Memory B cell (primary cell): ENCODE data around the gene CLOCK.

ENCODE experiments used
- ATAC-seq: fragments of 150-1000 bp; cut with Tn5 transposase; 2 replicates; pipeline ENCODE4 v1.10.0; 2021; ENCODE audit warnings: low read depth, mild to moderate bottlenecking, moderate library complexity
- DNase-seq, 2 donors: peaks; one replicate each; pipeline ENCODE4 v3.0.0; 2022; ENCODE audit warnings: low spot score in 2 of 2
- H3K27ac Mint-ChIP-seq: one replicate; pipeline ENCODE4 v1.8.0; 2022; ENCODE audit warnings: mild to moderate bottlenecking, moderate library complexity, mixed read lengths
- H3K27me3 Mint-ChIP-seq: one replicate; pipeline ENCODE4 v1.8.0; 2022; ENCODE audit warnings: mixed read lengths
- H3K36me3 Mint-ChIP-seq: one replicate; pipeline ENCODE4 v1.8.0; 2022; ENCODE audit warnings: mild to moderate bottlenecking, mixed read lengths
- H3K4me1 Mint-ChIP-seq: one replicate; pipeline ENCODE4 v1.8.0; 2022; ENCODE audit warnings: mixed read lengths
- H3K4me3 Mint-ChIP-seq: one replicate; pipeline ENCODE4 v1.8.0; 2022; ENCODE audit warnings: mild to moderate bottlenecking, moderate library complexity, mixed read lengths
- H3K9me3 Mint-ChIP-seq: one replicate; pipeline ENCODE4 v1.8.0; 2022; ENCODE audit warnings: mixed read lengths

The CLOCK gene

DNA sequence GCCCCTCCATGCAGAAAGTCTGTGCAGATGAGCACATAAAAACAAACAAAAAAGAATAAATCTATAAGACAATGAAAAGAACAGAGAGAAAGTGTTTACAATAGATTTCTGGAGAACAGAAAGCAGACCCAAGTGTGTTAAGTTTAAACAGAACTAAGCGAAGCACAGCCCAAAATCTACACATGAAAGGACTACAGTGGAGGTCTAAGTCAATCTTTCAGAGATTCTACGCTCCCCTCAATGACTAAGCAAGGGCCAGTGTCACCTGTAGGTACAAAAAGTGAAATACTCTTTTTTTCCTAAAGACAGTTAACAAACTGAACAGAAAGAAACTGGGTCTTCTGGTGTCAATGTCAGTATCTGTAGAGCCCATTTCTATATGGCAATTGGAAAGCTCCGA is 18.2 kb downstream of the CLOCK start:
- Mint-ChIP-seq H3K27me3 (no peaks in the 10 kb centered on the region), H3K27ac (no peak overlapping the region), H3K4me3 (no peak overlapping the region), H3K9me3 (peaks cover 2% of the 10 kb centered on the region), H3K4me1 (peaks cover 2% of the 10 kb centered on the region), H3K36me3 (peaks cover 18% of the 10 kb centered on the region)
- ATAC-seq (no peak), DNase-seq (no peak)

- DNase-seq: no peak
- H3K4me1 Mint-ChIP-seq: peaks cover 12% of the 10 kb centered on the region
- no peak for ATAC-seq
- H3K27ac Mint-ChIP-seq: no peak overlapping the region
- H3K9me3 Mint-ChIP-seq: no peaks in the 10 kb centered on the region
- no peak overlapping the region for H3K4me3 Mint-ChIP-seq
- no peaks in the 10 kb centered on the region for H3K27me3 Mint-ChIP-seq
- H3K36me3 Mint-ChIP-seq: peaks cover 9% of the 10 kb centered on the region
Measured at GRCh38 chr4:55524844-55525571, 21.7 kb downstream of the CLOCK start.

DNA sequence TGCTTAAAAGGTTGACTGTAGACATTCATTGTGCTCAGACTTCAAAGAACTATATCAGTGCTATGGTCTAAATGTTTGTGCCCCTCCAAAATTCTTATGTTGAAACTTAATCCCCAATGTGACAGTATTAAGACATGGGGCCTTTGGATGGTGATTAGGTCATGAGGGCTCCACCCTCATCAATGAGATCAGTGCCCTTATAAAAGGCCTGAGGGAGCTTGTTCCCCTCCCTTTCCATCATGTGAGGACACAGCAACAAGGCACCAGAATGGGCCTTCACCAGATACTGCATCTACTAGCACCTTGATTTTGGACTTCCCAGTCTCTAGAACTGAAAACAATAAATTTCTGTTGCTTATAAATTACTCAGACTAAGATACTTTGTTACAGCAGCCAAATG is 28.3 kb downstream of the CLOCK start:
- H3K27ac Mint-ChIP-seq: no peak overlapping the region
- peaks cover 18% of the 10 kb centered on the region for H3K4me1 Mint-ChIP-seq
- no peaks in the 10 kb centered on the region for H3K27me3 Mint-ChIP-seq
- H3K4me3 Mint-ChIP-seq: no peak overlapping the region
- DNase-seq (no peak), ATAC-seq (no peak)
- peaks cover 10% of the 10 kb centered on the region for H3K36me3 Mint-ChIP-seq
- H3K9me3 Mint-ChIP-seq: peaks cover 4% of the 10 kb centered on the region

- no peak for ATAC-seq
- no peak for DNase-seq
- H3K36me3 Mint-ChIP-seq: peaks cover 13% of the 10 kb centered on the region
- peaks cover 18% of the 10 kb centered on the region for H3K4me1 Mint-ChIP-seq
- no peak overlapping the region for H3K4me3 Mint-ChIP-seq
- H3K9me3 Mint-ChIP-seq: peaks cover 4% of the 10 kb centered on the region
- H3K27me3 Mint-ChIP-seq: no peaks in the 10 kb centered on the region
- H3K27ac Mint-ChIP-seq: no peak overlapping the region
Measured at GRCh38 chr4:55517526-55518229, 29.0 kb downstream of the CLOCK start.

GRCh38 chr4:55512922-55513571 is 33.7 kb downstream of the CLOCK start:
- peaks cover 3% of the 10 kb centered on the region for H3K9me3 Mint-ChIP-seq
- no peak overlapping the region for H3K4me3 Mint-ChIP-seq
- DNase-seq (no peak), ATAC-seq (no peak)
- H3K36me3 Mint-ChIP-seq: peaks cover 12% of the 10 kb centered on the region
- H3K27me3 Mint-ChIP-seq: no peaks in the 10 kb centered on the region
- peaks cover 21% of the 10 kb centered on the region for H3K4me1 Mint-ChIP-seq
- no peak overlapping the region for H3K27ac Mint-ChIP-seq

GRCh38 chr4:55512077-55512476 is 34.6 kb downstream of the CLOCK start:
- H3K4me1 Mint-ChIP-seq: peaks cover 19% of the 10 kb centered on the region
- H3K27ac Mint-ChIP-seq: no peak overlapping the region
- ATAC-seq (no peak), DNase-seq (no peak)
- peaks cover 2% of the 10 kb centered on the region for H3K9me3 Mint-ChIP-seq
- H3K36me3 Mint-ChIP-seq: peaks cover 11% of the 10 kb centered on the region
- H3K4me3 Mint-ChIP-seq: no peak overlapping the region
- no peaks in the 10 kb centered on the region for H3K27me3 Mint-ChIP-seq

DNA sequence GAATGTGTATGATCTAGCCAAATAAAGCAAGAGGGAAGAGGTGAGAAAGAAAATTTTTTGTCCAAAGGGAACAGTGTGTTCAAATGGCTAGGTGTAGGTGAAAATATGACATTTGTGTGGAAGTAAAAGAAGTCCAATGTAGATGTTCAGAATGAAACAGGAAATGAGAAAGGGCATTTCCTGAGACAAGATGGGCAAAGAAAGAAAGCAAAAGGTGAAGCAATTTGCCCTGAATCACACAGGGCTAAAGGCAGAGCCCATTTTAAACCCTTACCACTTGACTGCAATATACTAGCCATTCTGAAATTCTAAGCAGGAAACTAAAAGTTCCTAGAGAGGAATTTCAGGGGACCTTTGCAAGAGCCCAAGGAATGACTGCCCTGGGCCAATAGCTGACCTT is 36.0 kb downstream of the CLOCK start:
- Mint-ChIP-seq H3K36me3 (peaks cover 13% of the 10 kb centered on the region), H3K27ac (no peak overlapping the region), H3K9me3 (peaks cover 2% of the 10 kb centered on the region), H3K4me1 (peaks cover 17% of the 10 kb centered on the region), H3K4me3 (no peak overlapping the region), H3K27me3 (no peaks in the 10 kb centered on the region)
- ATAC-seq (no peak), DNase-seq (no peak)

DNA sequence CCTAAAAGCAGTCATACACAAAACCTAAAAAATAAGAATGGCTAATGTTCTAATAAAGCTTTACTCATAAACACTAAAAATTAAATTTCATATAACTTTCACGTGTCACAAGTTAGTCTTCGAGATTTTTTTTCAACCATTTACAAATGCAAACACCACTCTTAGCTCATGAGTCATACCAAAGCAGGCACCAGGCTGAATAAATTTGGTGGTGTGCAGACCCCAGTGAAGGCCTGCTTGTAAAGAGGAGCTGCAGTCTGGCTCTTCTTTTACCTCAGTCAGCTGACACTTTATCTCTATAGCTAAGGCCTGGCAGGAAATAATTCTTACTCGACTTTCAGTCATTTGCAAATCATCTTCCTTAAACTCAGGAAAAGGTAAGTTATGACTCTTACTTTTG is 37.4 kb downstream of the CLOCK start:
- H3K4me1 Mint-ChIP-seq: peaks cover 17% of the 10 kb centered on the region
- ATAC-seq (no peak), DNase-seq (no peak)
- no peaks in the 10 kb centered on the region for H3K27me3 Mint-ChIP-seq
- H3K27ac Mint-ChIP-seq: no peak overlapping the region
- H3K36me3 Mint-ChIP-seq: peaks cover 12% of the 10 kb centered on the region
- no peak overlapping the region for H3K4me3 Mint-ChIP-seq
- no peaks in the 10 kb centered on the region for H3K9me3 Mint-ChIP-seq

DNA sequence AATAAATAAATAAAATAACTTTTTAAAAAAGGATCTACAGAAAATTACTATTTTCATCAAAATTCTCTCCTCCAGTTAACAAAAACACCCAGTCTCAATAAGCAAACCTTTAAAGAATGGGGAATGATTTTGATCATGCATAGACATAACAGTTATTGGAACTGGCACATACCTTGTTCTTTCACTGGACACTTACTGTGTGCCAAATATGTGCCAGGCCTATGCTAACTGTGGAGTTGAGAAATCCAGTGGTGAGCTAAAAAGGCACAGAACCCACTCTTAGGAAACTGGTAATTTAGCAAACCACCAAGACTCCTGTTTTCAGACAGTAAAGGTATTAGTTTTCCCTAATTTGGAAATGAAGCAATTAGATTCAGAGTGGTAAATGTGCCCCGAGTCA is 39.1 kb downstream of the CLOCK start:
- no peak for ATAC-seq
- H3K36me3 Mint-ChIP-seq: peaks cover 11% of the 10 kb centered on the region
- no peak overlapping the region for H3K4me3 Mint-ChIP-seq
- no peaks in the 10 kb centered on the region for H3K9me3 Mint-ChIP-seq
- no peaks in the 10 kb centered on the region for H3K27me3 Mint-ChIP-seq
- H3K27ac Mint-ChIP-seq: no peak overlapping the region
- DNase-seq: no peak
- peaks cover 17% of the 10 kb centered on the region for H3K4me1 Mint-ChIP-seq

DNA sequence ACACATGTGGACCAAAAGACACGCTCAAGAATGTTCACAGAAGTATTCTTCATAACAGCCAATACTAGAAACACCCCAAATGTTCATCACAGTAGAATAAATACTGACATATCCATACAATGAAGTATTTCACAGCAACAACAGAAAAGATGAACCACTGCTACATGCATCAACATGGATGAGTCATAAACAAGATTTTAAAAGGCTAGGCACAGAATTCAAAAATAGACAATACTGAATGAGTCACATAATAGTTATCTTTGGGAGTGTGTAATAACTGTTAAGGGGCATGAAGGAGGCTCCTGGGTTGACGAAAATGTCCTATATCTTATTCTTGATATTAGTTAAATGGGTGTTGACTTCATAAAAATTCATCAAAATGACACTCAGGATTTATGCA is 43.5 kb downstream of the CLOCK start:
- H3K9me3 Mint-ChIP-seq: no peaks in the 10 kb centered on the region
- no peak overlapping the region for H3K4me3 Mint-ChIP-seq
- no peaks in the 10 kb centered on the region for H3K4me1 Mint-ChIP-seq
- peaks cover 12% of the 10 kb centered on the region for H3K36me3 Mint-ChIP-seq
- H3K27ac Mint-ChIP-seq: no peak overlapping the region
- H3K27me3 Mint-ChIP-seq: no peaks in the 10 kb centered on the region
- no peak for DNase-seq
- ATAC-seq: no peak

DNA sequence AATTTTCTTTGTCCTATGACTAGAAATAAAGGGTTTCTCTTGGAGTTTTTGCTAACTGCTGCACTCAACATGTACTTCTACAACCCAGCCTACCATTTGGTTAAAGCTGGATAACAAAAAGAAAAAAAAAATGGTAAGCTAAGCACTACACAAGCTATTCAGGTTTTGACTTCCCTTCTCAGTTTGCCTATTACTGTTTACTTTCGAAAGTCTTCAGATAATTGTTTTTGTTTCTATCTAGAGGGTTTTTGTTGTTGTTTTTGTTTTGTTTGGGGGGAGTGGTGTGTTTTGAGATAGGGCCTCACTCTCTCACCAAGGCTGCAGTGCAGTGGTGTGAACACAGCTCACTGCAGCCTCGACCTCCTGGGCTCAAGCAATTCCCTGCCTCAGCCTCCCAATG is 46.6 kb downstream of the CLOCK start:
- Mint-ChIP-seq H3K27ac (no peak overlapping the region), H3K9me3 (peaks cover 5% of the 10 kb centered on the region), H3K27me3 (no peaks in the 10 kb centered on the region), H3K4me1 (peaks cover 5% of the 10 kb centered on the region), H3K4me3 (no peak overlapping the region), H3K36me3 (peaks cover 18% of the 10 kb centered on the region)
- ATAC-seq: no peak
- no peak for DNase-seq

DNA sequence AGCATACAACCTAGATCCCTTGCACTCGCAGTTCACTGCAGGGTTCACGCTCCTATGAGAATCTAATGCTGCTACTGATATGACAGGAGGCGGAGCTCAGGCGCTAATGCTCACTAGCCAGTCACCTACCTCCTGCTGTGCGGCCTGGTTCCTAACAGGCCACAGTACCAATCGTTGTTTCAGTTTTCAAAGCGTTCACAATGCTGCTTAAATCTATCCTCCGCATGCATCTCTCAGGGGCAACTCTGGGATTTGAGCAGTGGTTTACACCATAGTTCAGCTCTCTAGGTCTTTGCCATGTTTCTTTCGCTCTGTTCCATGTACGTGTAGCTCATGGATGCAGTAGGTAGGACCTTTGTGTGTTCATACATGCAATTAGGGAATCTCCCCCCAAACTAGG is 47.2 kb downstream of the CLOCK start:
- ATAC-seq (no peak), DNase-seq (no peak)
- H3K36me3 Mint-ChIP-seq: peaks cover 21% of the 10 kb centered on the region
- H3K9me3 Mint-ChIP-seq: peaks cover 7% of the 10 kb centered on the region
- peaks cover 7% of the 10 kb centered on the region for H3K4me1 Mint-ChIP-seq
- no peak overlapping the region for H3K4me3 Mint-ChIP-seq
- H3K27me3 Mint-ChIP-seq: no peaks in the 10 kb centered on the region
- H3K27ac Mint-ChIP-seq: no peak overlapping the region

- H3K36me3 Mint-ChIP-seq: peaks cover 22% of the 10 kb centered on the region
- DNase-seq: no peak
- H3K4me3 Mint-ChIP-seq: no peak overlapping the region
- peaks cover 7% of the 10 kb centered on the region for H3K9me3 Mint-ChIP-seq
- H3K27ac Mint-ChIP-seq: no peak overlapping the region
- no peaks in the 10 kb centered on the region for H3K27me3 Mint-ChIP-seq
- H3K4me1 Mint-ChIP-seq: peaks cover 7% of the 10 kb centered on the region
- no peak for ATAC-seq
Measured at GRCh38 chr4:55498051-55498450, 48.7 kb downstream of the CLOCK start.

DNA sequence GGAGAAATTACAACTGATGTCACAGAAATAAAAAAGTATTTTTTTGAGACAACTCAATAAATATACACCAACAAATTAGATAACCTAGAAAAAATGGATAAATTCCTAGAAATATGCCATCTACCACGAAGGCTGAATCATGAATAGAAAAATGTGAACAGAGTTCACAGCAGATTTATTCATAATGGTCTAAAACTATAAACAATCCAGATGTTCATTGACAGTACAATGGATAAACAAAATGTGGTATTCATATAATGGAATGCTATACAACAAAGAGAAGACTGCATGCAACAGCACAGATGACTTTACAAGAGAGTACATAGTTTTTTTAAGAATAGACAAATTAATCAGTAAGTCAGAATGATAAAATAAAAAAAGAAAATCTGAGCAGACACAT is 55.2 kb downstream of the CLOCK start:
- Mint-ChIP-seq H3K4me3 (no peak overlapping the region), H3K27ac (no peak overlapping the region), H3K4me1 (peaks cover 7% of the 10 kb centered on the region), H3K9me3 (peaks cover 7% of the 10 kb centered on the region), H3K27me3 (no peaks in the 10 kb centered on the region), H3K36me3 (peaks cover 18% of the 10 kb centered on the region)
- DNase-seq (no peak), ATAC-seq (no peak)
